Hepatocyte (in vitro differentiated cells): Measurements from ENCODE around the gene NUDT14.

ENCODE experiments used
- CTCF ChIP-seq: fragments of 200-600 bp; sonication (generic); IDR thresholded peaks from 2 replicates; pipeline ENCODE4 v1.5.1; 2016; ENCODE audit warnings: antibody characterized with exemption, mild to moderate bottlenecking; ENCODE audit not compliant: poor library complexity
- EZH2phosphoT487 ChIP-seq: fragments of 200-600 bp; sonication (generic); IDR thresholded peaks from one replicate; pipeline ENCODE4 v1.6.1; 2018; ENCODE audit warnings: antibody characterized with exemption, mild to moderate bottlenecking, low read depth, moderate library complexity; ENCODE audit not compliant: unreplicated experiment, severe bottlenecking

- TF ChIP-seq CTCF, result no peak
- no peak for TF ChIP-seq EZH2phosphoT487
These were observed 21.8 kb downstream of the NUDT14 start for GRCh38 chr14:105159344-105159743.
